GM21576 (cell line): ENCODE measurements around the gene MYH10.

Experiments
- ATAC-seq: cut with Tn5 transposase; IDR thresholded peaks from one replicate; pipeline ENCODE4 v1.9.1; 2021; ENCODE audit warnings: mild to moderate bottlenecking, moderate library complexity; ENCODE audit not compliant: unreplicated experiment

Gene MYH10

DNA sequence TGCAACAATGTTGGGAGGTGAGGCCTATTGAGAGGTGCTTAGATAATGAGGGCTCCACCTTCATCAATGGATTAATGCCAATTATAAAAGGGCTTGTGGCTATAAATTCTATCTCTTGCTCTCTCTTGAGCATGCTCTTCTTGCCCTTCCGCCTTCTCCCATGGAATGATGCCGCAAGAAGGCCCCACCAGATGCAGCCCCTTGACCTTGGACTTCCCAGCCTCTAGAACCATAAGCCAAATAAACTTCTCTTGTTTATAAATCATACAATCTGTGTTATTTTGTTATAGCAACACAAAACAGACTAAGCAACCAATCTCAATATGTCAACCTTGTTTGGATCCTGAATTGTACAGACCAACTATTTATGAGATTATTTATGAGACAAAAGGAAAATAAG is 20.0 kb downstream of the MYH10 start:
- ATAC-seq: no peak

DNA sequence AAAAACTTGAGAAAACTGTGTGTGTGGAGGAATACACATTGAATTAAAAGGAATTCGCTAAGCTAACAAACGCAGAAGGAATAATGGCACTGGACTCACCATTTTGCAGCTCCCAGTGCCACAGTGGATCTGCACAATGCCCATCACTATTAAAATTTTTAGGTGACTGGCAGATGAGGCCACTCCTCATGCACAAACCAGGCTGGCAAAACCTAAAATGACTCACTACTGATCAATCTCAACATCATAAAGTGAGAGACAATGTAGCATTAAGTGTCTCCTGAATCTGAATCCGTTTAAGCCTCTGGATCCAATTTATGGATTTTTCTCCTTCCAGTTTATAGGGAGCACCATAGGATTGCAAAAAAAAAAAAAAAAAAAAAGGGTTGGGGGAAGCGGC is 20.6 kb downstream of the MYH10 start:
- ATAC-seq: no peak

DNA sequence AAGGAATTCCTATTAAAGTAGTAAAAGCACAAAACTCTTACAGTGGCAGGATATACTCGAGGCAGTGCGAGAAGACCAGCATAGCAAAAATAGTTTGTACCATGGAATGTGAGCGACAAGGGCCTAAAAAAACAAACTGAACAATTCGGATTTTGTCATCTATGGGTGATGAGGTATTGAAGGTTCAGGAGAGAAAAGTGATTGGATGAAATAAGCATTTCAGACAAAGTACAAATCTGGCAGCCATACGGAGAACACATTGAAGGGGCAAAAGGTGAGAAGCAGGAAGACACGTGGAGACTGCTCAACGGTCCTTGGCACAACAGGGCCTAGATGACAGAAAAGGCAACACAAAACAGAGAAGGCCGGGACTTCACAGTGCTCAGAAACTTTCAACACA is 22.5 kb downstream of the MYH10 start:
- ATAC-seq: no peak

DNA sequence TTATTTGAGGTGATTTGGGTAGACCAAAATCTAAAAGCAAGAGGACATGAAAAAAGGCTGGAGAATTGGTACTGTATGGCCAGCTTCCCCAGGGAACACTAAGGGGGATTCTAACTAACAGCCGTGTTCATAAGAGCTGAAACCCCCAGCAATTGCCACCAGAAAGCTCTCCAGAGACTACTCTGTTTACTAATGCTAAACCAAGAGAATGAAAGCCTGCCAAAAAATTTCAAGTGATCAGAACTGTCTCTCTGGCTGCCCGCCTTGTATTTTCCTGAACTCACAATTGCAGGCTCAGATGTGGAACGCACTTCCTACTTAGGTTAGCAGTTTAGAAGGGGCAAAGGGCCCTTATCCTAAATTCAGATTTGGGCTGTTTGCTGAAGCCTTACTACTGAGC is 24.1 kb downstream of the MYH10 start:
- ATAC-seq: no peak

DNA sequence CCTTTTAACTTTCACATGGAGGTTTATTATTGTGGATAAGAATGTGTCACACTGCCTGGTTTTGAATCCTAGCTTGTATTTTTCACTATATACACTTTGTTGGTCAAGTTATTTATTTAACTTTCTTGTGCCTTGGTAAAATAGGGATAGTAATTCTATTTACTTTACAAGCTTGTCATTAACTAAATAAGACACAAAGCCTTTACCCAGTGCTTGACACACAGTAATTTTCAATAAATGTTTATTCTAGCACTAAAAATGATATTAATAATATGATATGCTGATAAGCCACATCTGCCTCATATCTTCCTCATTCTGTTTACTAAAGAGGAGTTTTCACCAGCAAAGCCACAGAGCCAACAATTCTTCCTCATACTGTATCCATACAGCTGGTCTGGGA is 27.8 kb downstream of the MYH10 start:
- ATAC-seq: no peak

DNA sequence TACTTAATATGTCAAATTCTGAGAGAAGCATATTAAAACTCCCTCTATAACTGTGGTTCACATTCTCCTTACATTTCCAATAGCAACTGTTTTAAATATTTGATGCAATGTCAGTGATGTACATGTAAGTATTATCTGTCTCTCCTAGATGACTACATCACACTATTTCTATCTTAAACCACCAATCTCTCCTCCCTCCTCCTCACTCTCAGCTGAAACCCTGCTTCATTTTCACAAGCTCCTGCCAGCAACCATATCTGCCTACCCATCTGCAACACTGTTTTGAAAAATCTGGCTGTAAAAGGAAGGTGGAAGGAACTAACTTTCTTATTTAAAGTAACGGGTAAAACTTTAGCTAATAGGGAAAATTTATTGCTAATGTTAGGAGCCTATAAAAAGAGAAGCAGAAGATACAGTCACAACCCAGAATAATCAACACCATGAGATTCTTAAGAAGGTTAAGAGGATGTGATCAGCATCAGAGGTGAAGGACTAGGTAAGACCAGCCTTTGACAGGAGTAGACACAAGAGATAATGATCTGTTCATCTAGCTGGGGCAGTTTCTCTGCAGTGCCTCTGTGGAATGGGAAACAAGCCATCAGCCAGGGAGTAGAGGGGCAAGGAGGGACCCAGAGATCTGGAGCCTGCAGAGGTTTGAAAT is 31.0 kb downstream of the MYH10 start:
- ATAC-seq: no peak

DNA sequence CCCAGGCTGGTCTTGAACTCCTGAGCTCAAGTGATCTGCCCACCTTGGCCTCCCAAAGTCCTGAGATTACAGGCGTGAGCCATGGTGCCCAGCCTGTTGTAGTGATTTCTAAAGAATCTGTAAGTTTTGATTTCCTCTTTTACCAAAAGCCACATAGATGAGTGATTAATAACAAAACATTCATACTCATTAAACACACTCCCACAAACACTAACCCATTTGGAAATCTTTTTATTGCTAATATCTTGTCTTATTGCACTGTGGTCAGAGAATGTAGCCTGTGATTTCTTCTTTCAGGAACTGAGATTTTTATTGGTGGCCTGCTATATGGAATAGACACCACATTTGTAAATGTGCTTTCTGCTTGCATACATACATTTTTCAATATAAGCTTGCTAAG is 31.6 kb downstream of the MYH10 start:
- ATAC-seq: no peak

DNA sequence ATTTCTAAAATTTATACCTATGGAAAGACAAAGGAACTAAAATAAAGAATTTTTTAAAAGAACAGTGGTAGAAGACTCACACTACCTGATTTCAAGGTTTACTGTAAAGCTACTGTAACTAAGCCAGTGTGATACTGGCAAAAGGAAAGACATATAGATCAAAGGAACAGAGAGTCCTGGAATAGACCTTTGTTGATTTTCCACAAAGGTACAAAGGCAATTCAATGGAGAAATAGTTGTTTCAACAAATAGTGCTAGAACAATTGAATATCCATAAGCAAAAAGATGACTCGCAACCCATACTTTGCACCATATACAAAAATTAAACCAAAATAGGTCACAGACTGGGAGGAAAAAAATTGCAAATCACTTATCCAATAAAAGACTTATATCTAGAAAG is 36.7 kb downstream of the MYH10 start:
- no peak for ATAC-seq

DNA sequence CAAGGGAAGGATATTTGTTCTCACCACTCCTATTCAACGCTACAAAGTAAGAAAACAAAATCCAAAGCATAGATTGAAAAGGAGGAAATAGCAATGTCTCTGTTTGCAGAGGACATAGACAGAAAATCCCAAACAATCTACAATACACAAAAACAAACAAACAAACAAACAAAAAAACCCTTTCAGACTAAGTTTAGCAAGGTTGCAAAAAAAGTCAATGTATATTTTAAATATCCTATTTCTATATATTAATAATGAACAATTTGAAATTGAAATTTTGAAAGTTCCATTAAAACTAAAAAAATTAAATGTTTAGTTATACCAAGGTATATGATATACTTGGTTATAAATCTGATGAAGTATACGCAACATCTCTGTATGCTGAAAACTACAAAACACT is 37.2 kb downstream of the MYH10 start:
- no peak for ATAC-seq

DNA sequence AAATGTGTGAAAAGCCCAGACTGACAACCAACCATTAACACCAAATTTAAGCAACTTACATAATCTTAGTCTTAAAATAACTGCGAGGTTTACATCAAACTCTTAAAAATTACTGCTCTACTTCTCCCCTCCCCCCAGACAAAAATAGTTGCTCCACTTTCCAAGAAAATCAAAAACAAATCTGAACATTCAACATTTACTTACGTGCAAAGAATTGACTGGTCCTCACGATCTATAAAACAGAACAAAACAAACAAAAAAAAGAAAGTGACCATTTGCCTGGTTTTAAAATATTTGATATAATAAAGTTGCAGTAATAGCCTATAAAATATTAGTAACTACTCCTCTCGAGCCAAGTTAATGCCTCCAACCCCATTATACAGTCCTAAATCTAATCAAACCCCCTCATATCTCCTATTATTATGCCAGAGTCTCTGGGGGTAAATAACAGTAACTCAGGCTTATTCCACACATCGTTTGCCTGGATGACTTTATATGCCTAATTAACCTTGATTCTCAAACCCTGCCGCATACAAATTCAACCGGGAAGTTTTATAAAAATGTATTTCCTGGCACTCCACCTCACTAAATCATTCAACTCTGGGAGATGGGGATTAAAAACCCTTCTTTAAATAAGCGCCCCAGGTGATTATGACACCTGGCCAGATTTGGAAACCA is 41.5 kb downstream of the MYH10 start:
- ATAC-seq: no peak

DNA sequence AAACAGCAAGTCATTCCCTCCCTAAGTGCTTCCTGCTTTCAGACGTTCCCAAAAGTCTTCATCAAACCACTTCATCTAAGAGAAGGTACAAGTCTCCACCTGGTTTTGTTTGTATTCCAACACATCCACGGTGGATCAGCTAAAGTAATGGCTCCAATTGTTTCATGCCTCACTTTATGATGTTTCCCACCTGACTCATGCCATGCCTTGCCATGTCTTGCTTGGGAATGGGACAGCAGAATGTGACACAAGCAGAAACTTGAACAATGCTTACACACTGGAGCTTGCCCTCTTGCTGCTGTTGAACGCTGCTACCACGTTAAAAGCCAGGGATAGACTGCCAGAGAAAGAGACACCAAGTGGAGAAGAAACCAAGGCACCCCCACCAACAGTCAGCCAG is 43.8 kb downstream of the MYH10 start:
- ATAC-seq: no peak

DNA sequence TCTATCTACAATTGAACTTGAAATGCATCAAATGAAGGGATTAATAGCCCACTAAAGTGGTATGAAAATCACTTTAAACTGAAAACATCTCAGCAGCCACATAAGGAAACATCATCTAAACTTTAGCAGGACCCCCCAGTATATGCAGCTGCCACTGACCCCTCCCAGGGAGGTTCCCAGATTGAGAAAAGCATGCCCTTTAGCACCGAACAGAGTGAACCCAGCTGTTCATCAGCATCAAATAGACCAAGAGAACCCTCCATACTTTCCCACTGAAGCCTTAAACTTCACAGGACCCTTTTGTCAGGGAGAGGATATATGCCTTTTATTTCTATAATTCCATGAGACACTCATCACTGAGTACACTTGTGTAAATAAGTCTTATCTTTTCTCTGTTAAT is 44.6 kb downstream of the MYH10 start:
- ATAC-seq: no peak

DNA sequence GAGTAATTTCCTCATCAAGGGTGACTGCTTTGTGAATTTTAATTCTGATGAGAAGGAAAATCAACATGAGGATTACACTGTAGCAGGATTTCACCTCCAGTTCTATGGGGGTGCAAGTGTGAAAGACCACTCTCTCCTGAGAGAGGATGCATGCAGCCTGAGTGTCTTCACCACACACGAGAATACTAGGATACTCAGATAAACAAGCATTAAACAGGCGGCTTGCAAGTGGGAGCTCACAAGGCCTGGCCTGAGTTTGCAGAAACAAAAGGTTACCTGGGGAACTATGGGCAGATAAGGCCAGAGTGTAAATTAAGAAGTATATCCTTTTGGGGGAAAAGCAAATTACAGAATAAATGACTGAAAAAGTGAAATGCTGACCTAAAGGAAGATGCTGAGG is 46.6 kb downstream of the MYH10 start:
- no peak for ATAC-seq

DNA sequence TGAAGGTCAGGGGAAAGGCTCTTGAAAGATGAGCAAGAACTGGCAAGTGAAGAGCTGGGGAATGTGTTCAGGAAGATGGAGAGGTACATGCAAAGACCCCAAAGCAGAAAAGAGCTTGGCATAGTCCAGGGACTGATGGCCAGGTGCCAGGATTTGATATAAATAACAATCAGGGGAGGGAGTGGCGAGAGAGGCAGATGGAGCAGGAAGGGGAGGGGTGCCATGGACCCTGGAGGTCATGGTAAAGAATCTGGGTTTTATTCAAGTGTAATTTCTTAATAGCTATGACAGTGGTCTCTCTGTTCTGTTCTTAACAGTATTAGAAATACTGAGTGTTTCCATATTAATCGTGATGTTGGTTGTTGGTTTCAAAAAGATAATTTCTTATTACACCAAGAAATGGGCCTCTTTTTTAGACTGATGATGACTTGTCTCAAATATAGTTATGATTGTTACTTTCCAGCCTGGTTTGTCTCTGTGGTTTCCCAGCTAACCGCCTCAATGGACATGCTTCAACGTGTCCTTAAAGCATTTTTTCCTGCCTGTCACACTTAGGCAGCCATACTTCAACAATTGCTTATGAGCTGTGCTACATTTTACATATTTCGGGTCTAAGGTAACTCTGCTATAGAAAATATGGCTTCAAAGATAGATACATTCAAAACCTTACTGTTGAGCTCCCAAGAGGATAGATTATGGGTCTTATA is 49.4 kb downstream of the MYH10 start:
- no peak for ATAC-seq

DNA sequence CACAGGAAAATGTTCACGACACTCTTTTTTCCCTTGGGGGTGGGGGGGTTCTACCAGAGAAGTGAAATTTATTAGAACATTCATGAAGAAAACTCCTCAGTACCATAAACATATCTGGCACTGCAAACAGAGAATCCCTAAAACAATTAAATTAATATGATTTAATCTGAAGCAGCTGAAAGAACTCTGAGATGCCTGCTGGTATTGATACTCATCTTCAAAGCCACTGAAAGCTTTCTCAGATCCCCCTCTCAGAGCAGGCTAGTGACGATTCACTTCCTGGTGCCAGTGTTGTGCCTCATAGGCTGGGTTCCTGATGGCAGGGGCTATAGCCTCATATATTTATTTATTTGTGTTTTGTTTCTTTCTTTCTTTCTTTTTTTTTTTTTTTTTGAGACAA is 52.7 kb downstream of the MYH10 start:
- ATAC-seq: no peak

DNA sequence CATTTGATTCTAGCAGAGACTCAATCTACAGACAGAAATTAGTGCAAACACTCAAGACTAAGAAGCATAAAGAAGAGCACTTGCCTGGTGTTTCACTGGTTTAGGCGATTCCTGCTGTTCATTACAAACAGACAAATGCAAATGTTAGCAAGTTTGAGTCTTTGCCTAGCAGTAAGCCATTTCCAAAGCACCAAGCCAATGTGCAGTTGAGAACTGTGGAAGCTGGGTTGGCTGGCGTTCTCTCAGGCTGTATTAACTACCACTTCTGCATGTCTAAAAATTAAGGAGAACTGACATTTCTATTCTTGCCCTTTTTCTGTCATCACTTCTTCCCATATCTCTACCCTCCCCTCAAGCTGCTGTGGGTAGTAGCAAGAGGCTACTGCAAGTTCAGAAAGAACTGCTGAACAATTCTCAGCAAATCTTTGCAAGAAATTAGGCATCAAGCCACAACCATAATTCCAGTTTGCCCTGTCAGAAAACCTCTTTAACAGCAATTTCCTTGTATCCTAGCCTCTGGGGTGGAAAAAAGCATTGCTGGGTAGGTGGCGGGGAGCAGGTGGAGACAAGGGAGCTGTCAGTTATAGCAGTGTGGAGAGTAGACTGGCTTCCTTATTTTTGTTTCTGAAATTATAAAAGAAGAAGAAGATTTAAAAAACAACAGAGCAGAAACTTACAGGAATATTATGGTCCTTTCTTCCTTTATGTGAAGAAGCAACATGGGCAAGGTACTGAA is 53.8 kb downstream of the MYH10 start:
- no peak for ATAC-seq

DNA sequence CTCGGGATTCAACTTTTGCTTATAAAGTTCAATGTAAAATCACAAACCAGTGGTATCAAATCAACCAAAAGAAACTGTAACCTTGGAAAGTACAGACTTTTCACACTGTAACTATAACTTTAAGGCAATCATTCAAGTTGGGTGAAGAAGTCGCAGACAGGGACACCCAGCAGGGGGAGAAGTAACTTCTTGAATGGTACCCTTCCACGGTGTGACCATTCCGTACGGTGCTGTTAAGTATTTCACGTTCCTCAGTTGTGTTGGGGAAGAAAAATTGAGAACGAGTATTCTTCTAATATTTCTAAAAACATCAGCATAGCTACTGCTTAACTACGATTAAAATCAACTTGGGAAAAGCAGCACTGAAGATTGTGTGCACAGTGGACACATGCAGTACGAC is 55.8 kb downstream of the MYH10 start:
- ATAC-seq: no peak

DNA sequence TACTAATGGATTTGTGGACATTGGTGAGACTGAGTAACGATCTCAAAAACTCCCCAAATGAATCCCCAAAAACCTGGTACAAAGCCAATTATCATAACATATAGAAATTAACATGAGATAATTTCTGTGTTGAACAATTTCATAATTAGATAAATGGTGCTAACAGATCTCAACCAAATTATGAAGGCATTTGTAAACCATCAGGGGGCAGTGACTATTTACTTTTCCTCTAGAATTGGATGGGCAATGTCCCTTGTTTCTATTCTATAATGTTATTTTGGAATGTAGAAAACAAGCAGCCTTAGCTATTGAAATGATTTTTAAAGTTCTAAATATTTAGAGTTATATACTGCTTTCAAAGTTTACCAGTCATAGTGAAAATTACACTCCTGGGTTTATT is 57.8 kb downstream of the MYH10 start:
- no peak for ATAC-seq

DNA sequence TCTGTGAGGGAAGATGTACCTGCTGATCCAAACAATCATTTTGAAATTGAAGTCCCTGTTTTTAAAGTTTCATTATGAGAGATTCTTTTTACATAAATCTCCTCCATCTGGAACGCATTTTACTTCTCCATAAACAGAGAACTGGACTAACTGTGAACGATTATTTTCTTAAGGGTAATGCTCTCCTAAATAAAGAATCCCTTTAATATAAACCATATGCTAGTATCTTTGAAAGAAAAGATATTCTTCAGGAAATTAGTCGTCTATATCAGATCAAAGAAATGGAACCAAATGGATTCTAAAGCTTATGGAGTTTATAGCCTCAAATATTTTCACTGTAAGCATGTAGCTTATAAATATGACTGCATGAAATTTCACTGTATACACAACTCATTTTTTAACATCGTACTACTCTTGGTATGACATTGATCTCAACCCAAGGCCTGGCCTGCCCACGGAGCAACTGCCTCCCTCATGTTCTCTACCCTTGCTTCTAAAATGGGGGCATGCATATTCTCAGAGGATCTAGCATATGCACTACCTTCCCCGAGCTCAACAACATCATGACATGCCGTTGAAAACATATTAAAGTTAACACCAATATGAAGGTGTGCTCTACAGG is 66.4 kb downstream of the MYH10 start:
- no peak for ATAC-seq

DNA sequence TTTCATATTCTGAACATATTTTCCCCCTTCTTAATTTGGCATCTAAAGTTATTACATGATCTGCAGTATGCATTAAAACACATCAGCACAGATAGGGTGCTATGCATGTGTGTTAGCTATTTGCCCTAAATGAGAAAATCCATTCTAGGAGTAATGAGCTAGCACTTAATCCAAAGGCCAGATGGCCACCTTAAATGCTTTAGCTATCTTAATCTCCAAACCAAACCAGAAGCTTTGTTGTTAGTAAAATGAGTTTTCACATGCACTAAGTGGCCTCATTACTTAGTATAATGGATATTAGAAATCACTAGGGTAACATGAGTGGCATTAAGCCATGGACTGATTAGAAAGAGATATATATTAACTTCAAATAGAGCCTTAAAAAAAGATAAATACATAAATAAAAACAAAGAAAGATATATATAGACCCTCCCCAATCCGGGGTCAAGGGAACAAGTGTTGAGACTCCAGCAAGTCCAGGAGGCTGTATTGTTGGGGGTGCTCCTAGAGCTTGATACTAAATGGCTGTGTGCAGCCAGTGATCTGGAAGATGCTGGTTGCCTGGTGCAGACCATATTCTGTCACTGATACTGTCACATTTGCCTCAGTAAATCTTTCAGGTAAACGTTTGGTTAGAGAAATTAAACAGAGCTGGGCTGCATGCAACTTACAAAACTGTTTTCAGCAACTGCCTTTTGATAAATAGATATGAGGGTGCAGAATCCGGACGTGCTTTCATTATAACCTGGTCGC is 67.3 kb downstream of the MYH10 start:
- ATAC-seq: no peak

DNA sequence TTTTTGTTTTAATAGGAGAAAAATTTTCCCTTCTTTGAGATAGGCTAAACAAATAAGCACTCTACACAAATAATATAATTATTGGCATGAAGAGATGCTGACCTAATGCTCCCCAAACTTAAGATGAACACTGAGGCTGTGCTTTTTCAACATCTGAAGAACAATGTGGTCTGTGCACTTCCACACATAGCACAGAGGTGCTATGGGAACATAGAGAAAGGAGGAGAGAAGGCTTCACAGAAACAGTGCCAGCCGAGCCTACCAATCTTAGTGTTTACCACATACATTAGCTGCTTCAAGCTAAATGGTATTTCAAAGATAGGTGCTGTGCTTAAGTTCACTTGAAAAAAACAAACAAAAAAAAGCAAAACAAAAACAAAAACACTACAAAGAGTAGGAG is 72.4 kb downstream of the MYH10 start:
- ATAC-seq: no peak
